ENCODE measurements around the gene APOL1. TPM values are rescaled to one million over a fixed set of nuclear protein-coding genes. Genes with fewer than 3 reads are reported as not detected.
A peak's percentile ranks its signal among the peaks of the same experiment; 100 is the strongest.

Gene APOL1
- total and polyA plus RNA-seq, 9 of the 15 experiments (the other 6 are each of a cell fraction or from before 2014, with no cell fraction given), result 2.5 to 9.7 (median 5.6) TPM

GRCh38 chr22:36239150-36239400 is 13.9 kb upstream of the APOL1 start (continued):
- TF ChIP-seq MTF1 (CRISPR knock-in tag; IDR thresholded peaks at IDR 0.05; ENCODE audit: borderline replicate concordance), result no peak

DNA sequence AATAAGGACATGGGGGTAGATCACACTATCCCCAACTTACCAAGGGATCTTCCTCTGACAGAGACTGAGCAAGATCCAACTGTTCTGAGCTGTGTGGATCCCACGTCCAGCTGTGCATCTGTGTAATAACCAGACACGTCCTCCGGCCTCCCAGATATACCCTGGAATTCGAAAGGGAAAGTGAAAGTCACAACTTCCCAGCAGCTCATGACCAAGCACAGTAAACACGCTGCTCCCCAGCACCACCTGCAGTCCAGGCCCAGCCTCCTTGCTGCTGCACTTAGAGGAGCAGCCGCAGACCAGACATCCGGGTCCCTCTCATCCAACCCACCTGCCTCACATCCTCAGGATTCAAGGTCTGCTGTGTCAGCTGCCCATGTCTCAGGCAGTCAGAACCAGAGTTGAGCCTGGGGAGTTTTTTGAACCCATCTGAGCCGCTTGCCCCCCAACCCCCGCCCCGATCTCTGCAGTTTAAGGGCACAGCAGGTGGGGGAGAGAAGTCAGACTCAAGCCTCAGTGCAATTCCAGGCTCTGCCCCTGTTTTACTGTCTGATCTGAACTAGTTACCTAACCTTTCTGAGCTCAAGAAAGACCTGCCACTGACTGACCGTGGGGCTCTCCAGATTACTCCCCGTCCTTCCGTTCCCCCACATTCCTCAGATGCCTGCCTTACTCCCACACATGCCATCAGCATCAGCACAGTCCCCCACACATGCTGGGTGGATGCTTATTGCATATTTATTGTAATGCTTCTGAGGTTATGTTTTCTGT is 13.3 kb upstream of the APOL1 start, which contains the start of gene APOL2:
Gene APOL2, minus strand, starts transcription at position 127 of the 771 bp plus-strand sequence. CDS start 6,365 bp downstream, outside the sequence.
- Histone ChIP-seq H3K4me3 (peak within 1 kb of the TSS; percentile 59), H3K9me1 (ENCODE audit: control insufficient read depth, insufficient read depth, low read length) (no peaks in the 10 kb centered on the region), H3K9ac (ENCODE audit: insufficient read depth in 1 of 2, low read depth in 2 of 2, low read length in 2 of 2) (peak within 1 kb of the TSS; percentile 74 to 89), H3K27ac (ENCODE audit: extremely low read depth, low read depth, low read length) (peak within 1 kb of the TSS; percentile 87), H2AFZ (ENCODE audit: low read depth, low read length) (peak within 1 kb of the TSS; percentile 94), H4K20me1 (replicated peaks; ENCODE audit: control insufficient read depth, insufficient read depth, low read length) (no peaks in the 10 kb centered on the region), H3K9me3 (replicated peaks; ENCODE audit: control insufficient read depth, insufficient read depth, low read depth, low read length) (peaks cover 2% of the 10 kb centered on the region; the same call in 1 of the 2 replicates), H3K4me2 (ENCODE audit: insufficient read depth, low read length) (peak within 1 kb of the TSS; percentile 97), H3K27me3 (ENCODE audit: control insufficient read depth in 2 of 2, insufficient read depth in 2 of 2, low read length in 2 of 2) (no peaks in the 10 kb centered on the region), H3K4me1 (replicated peaks in 1 of 2; ENCODE audit: control insufficient read depth in 2 of 2, insufficient read depth in 2 of 2, low read length in 2 of 2) (peaks cover 4 to 6% of the 10 kb centered on the region in 2 experiments; a peak in 4 of 5 replicates), H3K36me3 (ENCODE audit: control insufficient read depth, insufficient read depth, low read length) (peaks cover 3% of the 10 kb centered on the region; the same call in 1 of the 3 replicates), H3K79me2 (ENCODE audit: control insufficient read depth, insufficient read depth, low read length) (peaks cover 23% of the 10 kb centered on the region)
- peak; percentile 99 for ATAC-seq
- DNase-seq (ENCODE audit: extremely low read depth in 1 of 4, low spot score in 3 of 4), result peak; percentile 77 to 91 (median 81)
- POLR2A ChIA-PET, result interaction anchor here (0.6 to 3.2 kb wide), 9 partner anchors 10 to 1399 kb away, joined by 3 to 15 read pairs (median 3); partner anchors contain the start of gene APOL1
- no TSS peak for BruUV-seq (replicated peaks)
- peak; percentile 96 for FAIRE-seq
- intact Hi-C loops (cut with micrococcal nuclease) (loop anchor here (5.0 kb wide), 1 partner anchor 38 kb away; no protein-coding TSS in a partner anchor), in situ Hi-C loops (cut with MboI) (no loop called here)
- 5% methylated on average over 11 of the region's 13 CpGs for WGBS (ENCODE audit: insufficient coverage, low coverage, missing lambda C conversion rate)
- CTCF ChIA-PET (ENCODE audit: low intra/inter-chr PET ratio), result no interaction called here
- TF ChIP-seq ELF1 (tag; IDR thresholded peaks at IDR 0.05), result no peak
- TF ChIP-seq ZNF124 (CRISPR knock-in tag; IDR thresholded peaks at IDR 0.05), result no peak
- TF ChIP-seq ZC3H4 (CRISPR knock-in tag; IDR thresholded peaks at IDR 0.05; ENCODE audit: borderline replicate concordance), result no peak
- TF ChIP-seq ZNF586 (CRISPR knock-in tag; conservative IDR thresholded peaks at IDR 0.05), result no peak
- no peak for TF ChIP-seq AFF4 (CRISPR knock-in tag; IDR thresholded peaks at IDR 0.05)
- no peak for TF ChIP-seq ELF2 (CRISPR knock-in tag; IDR thresholded peaks at IDR 0.05)
- no peak for TF ChIP-seq ARID1B (IDR thresholded peaks at IDR 0.05)
- TF ChIP-seq RAD51 (IDR thresholded peaks at IDR 0.05; ENCODE audit: borderline replicate concordance, low read depth), result no peak
- TF ChIP-seq PTRF (tag; IDR thresholded peaks at IDR 0.05), result no peak
- TF ChIP-seq JUN (IDR thresholded peaks at IDR 0.05; ENCODE audit: borderline replicate concordance, low read depth, low read length), result 0 out of 2 replicates have a peak, but pooled peaks have one; percentile 20
- no peak for TF ChIP-seq JUN (CRISPR knock-in tag; IDR thresholded peaks at IDR 0.05; ENCODE audit: borderline replicate concordance)
- no peak for TF ChIP-seq SMARCC2 (IDR thresholded peaks at IDR 0.05; ENCODE audit: low read depth)
- no peak for TF ChIP-seq ZBTB34 (CRISPR knock-in tag; IDR thresholded peaks at IDR 0.05)
- TF ChIP-seq MAFF (IDR thresholded peaks at IDR 0.05; ENCODE audit: low read length), result peak; percentile 17; the same call in 1 of the 2 replicates
- TF ChIP-seq KLF1 (tag; IDR thresholded peaks at IDR 0.05), result no peak

All from K562 (cell line).